ENCODE measurements around the gene CCR6. TPM values are rescaled to one million over a fixed set of nuclear protein-coding genes. Genes with fewer than 3 reads are reported as not detected.

CCR6 gene
- total RNA-seq, 4 donors from 2014 or later: not detected

DNA sequence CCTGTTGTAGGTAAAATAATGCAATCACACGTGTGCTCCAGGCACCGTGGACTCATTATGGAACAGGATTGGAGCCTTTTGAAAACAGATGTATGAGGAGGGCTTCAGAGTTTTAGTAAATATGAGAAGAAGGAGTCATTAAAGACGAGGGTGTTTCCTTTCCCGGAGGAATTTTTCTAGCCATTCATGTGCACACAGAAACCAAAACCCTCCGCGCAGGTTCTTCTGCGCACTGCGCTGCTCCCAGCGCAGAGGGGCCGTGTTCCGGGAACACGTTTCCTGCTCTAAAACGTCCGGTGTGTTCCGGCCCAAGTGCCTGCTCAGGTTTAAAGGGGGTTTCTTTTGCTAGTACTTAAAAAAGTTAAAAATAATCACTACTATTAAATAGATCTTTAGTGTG lies 23.2 kb downstream of the CCR6 start:
- Histone ChIP-seq H3K9me3 (peaks cover 0 to 3% (median 0%) of the 10 kb centered on the region in 4 donors), H3K27ac (no peak overlapping the region), H3K4me3 (no peak overlapping the region), H3K27me3 (peaks cover 0 to 22% of the 10 kb centered on the region in 2 donors), H3K4me1 (peaks cover 0 to 7% (median 3%) of the 10 kb centered on the region in 4 donors), H3K36me3 (no peaks in the 10 kb centered on the region)
- 55 to 61% methylated on average over 15 of the region's 15 CpGs for WGBS, 2 donors
- TF ChIP-seq EP300 (IDR thresholded peaks at IDR 0.05) (no peak), POLR2A (IDR thresholded peaks at IDR 0.05) (no peak)
- TF ChIP-seq, protein P1, sequence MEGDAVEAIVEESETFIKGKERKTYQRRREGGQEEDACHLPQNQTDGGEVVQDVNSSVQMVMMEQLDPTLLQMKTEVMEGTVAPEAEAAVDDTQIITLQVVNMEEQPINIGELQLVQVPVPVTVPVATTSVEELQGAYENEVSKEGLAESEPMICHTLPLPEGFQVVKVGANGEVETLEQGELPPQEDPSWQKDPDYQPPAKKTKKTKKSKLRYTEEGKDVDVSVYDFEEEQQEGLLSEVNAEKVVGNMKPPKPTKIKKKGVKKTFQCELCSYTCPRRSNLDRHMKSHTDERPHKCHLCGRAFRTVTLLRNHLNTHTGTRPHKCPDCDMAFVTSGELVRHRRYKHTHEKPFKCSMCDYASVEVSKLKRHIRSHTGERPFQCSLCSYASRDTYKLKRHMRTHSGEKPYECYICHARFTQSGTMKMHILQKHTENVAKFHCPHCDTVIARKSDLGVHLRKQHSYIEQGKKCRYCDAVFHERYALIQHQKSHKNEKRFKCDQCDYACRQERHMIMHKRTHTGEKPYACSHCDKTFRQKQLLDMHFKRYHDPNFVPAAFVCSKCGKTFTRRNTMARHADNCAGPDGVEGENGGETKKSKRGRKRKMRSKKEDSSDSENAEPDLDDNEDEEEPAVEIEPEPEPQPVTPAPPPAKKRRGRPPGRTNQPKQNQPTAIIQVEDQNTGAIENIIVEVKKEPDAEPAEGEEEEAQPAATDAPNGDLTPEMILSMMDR (IDR thresholded peaks at IDR 0.05): no peak
- DNase-seq (ENCODE audit: low spot score in 2 of 2): no peak

DNA sequence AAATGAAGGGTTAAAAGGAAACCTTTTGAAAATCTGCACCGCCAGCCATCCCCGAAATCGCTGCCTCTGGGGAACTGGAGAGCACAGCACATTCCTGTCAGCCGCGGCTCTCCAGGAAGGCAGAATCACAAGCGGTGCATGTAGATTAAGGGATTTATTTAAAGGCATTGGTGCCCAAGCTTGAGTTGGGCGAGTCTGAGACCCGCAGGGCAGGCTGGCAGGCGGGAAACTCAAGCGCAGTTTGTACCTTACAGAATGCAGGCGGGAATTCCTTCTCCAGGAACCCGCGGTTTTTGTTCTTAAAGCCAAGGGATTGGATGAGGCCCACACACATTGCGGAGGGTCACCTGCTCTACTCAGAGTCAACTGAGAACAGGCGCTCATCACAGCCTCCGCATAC lies 24.1 kb downstream of the CCR6 start:
- Histone ChIP-seq H3K4me3 (no peak overlapping the region), H3K4me1 (peaks cover 0 to 5% (median 2%) of the 10 kb centered on the region in 4 donors), H3K9me3 (peaks cover 0 to 3% (median 0%) of the 10 kb centered on the region in 4 donors), H3K27ac (no peak overlapping the region), H3K36me3 (no peaks in the 10 kb centered on the region), H3K27me3 (peaks cover 0 to 22% of the 10 kb centered on the region in 2 donors)
- TF ChIP-seq, protein P1 (IDR thresholded peaks at IDR 0.05): no peak
- TF ChIP-seq POLR2A (IDR thresholded peaks at IDR 0.05) (no peak), EP300 (IDR thresholded peaks at IDR 0.05) (no peak)
- DNase-seq (ENCODE audit: low spot score in 2 of 2): no peak
- 27 to 28% methylated on average over 15 to 16 of the region's 16 CpGs for WGBS, 2 donors

DNA sequence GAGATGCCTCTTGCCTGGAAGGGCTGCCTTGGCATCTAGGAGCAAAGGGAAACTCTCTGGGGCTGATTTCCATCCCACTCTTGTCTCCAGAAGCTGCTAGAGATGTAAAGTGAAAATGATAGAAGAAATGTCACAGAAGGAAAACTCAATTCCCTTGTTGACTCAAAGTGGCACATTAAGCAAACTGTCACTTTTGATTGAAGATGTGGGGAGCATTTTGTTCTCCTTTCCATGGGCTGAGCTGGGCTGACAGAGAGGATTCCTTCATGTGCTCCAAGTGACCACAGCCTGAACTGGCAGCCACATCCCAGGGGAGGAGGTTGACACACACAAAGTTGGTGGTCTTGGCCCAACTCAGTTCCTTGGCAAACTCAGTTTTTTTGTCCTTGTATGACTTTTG lies 25.1 kb downstream of the CCR6 start:
- Histone ChIP-seq H3K9me3 (peaks cover 0 to 3% (median 0%) of the 10 kb centered on the region in 4 donors), H3K27me3 (peaks cover 0 to 22% of the 10 kb centered on the region in 2 donors), H3K27ac (no peak overlapping the region), H3K4me1 (peaks cover 0 to 2% (median 0%) of the 10 kb centered on the region in 4 donors), H3K4me3 (no peak overlapping the region), H3K36me3 (no peaks in the 10 kb centered on the region)
- TF ChIP-seq, protein P1 (IDR thresholded peaks at IDR 0.05): no peak
- no peak for TF ChIP-seq EP300 (IDR thresholded peaks at IDR 0.05)
- DNase-seq (ENCODE audit: low spot score in 2 of 2): no peak

DNA sequence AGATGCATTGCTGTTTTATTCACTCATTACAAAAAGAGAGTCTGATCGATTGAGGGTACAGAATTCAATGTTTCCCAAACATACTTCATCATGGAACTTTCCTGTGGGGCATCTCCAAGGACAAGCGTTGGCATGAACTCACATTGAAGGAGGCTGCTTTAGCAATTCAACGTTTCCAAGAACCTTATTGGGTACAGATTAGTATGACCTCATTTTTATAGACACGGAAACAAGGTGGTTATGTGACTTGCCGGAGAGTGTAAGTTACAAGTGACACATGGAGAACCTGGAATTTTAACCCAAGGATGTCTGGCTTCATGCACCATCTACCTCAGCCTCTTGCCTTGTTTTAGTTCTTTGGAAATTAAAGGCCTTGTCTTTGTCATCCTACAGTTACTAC lies 26.1 kb downstream of the CCR6 start:
- DNase-seq (ENCODE audit: low spot score in 2 of 2): no peak

DNA sequence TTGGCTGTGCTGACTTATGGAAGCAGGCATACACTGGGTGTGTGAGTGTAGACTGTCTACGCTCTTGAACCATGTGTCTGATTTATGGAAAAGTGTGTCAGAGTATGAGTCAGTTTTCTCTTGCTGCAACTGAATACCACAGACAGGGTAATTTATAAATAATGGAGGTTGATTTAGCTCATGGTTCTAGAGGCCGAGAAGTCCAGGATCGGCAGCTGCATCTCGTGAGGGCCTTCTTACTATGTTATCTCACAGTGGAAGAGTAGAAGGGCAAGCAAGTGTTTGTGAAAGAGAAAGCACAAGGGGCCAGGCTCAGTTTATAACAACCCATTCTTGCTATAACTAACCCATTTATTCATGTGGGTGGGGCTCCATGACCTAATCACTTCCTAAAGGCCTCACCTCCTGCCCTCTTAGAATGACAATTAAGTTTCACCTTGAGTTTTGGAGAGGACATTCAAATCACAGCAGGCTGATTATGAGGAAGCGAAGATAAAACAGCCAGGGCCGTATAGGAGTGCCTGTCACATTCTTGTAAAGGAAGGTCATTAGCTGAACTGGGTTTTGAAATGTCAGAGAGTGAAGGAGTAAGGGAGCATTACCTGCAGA lies 28.1 kb downstream of the CCR6 start:
- no peaks in the 10 kb centered on the region for H3K36me3 ChIP-seq
- TF ChIP-seq POLR2A (IDR thresholded peaks at IDR 0.05): no peak
- no peak for TF ChIP-seq EP300 (IDR thresholded peaks at IDR 0.05)
- TF ChIP-seq, protein P1 (IDR thresholded peaks at IDR 0.05): no peak
- DNase-seq (ENCODE audit: low spot score in 2 of 2): no peak
- no peak overlapping the region for H3K4me3 ChIP-seq
- WGBS, 2 donors: 90 to 92% methylated on average over 6 of the region's 6 CpGs
- H3K27me3 ChIP-seq: peaks cover 0 to 17% of the 10 kb centered on the region in 2 donors
- H3K27ac ChIP-seq: no peak overlapping the region
- H3K9me3 ChIP-seq: no peaks in the 10 kb centered on the region
- H3K4me1 ChIP-seq: peaks cover 0 to 4% (median 0%) of the 10 kb centered on the region in 4 donors

More for the DNA sequence above, 26.1 kb downstream of the CCR6 start:
- H3K4me1 ChIP-seq: peaks cover 0 to 4% (median 0%) of the 10 kb centered on the region in 4 donors
- 77 to 78% methylated on average over 5 of the region's 5 CpGs for WGBS, 2 donors
- no peak overlapping the region for H3K27ac ChIP-seq
- H3K4me3 ChIP-seq: no peak overlapping the region
- TF ChIP-seq EP300 (IDR thresholded peaks at IDR 0.05) (no peak), POLR2A (IDR thresholded peaks at IDR 0.05) (no peak)
- TF ChIP-seq, protein P1 (IDR thresholded peaks at IDR 0.05): no peak
- H3K36me3 ChIP-seq: no peaks in the 10 kb centered on the region
- H3K27me3 ChIP-seq: peaks cover 0 to 22% of the 10 kb centered on the region in 2 donors
- H3K9me3 ChIP-seq: peaks cover 0 to 3% (median 0%) of the 10 kb centered on the region in 4 donors

Data from tibial nerve (tissue), 4 donors.